KMS-11 (cell line): ENCODE results near the gene MAN2B2.

Experiments
- H2AFZ ChIP-seq: fragments of 200-600 bp; sonication (generic); 2 replicates; pipeline ENCODE4 v1.6.1; 2016; ENCODE audit warnings: antibody characterized with exemption, mixed run types, low read depth
- H3K27ac ChIP-seq: fragments of 200-600 bp; sonication (generic); 2 replicates; pipeline ENCODE4 v1.6.1; 2016; ENCODE audit warnings: mild to moderate bottlenecking, mixed run types
- H3K27me3 ChIP-seq: fragments of 200-600 bp; sonication (generic); 2 replicates; pipeline ENCODE4 v1.6.1; 2017; ENCODE audit warnings: mild to moderate bottlenecking, low read depth, mixed run types, moderate library complexity; ENCODE audit not compliant: insufficient read depth
- H3K36me3 ChIP-seq: fragments of 200-600 bp; sonication (generic); 2 replicates; pipeline ENCODE4 v1.6.1; 2017; ENCODE audit warnings: mild to moderate bottlenecking, mixed run types; ENCODE audit not compliant: insufficient read depth
- H3K4me1 ChIP-seq: fragments of 200-600 bp; sonication (generic); 2 replicates; pipeline ENCODE4 v1.6.1; 2016; ENCODE audit warnings: mild to moderate bottlenecking, low read depth, mixed run types; ENCODE audit not compliant: poor library complexity, severe bottlenecking
- H3K4me2 ChIP-seq: fragments of 200-600 bp; sonication (generic); 2 replicates; pipeline ENCODE4 v1.7.0; 2016; ENCODE audit warnings: mild to moderate bottlenecking, mixed run types
- H3K4me3 ChIP-seq: fragments of 200-600 bp; sonication (generic); IDR thresholded peaks from 2 replicates; pipeline ENCODE4 v1.6.1; 2017; ENCODE audit warnings: low read depth, low read length, mixed read lengths; ENCODE audit not compliant: insufficient read depth
- H3K79me2 ChIP-seq: fragments of 200-600 bp; sonication (generic); 2 replicates; pipeline ENCODE4 v1.6.1; 2016; ENCODE audit warnings: low read depth, mixed run types; ENCODE audit not compliant: insufficient read depth
- H3K9ac ChIP-seq: fragments of 200-600 bp; sonication (generic); 2 replicates; pipeline ENCODE4 v1.6.1; 2016; ENCODE audit warnings: mild to moderate bottlenecking, mixed run types
- H4K20me1 ChIP-seq: fragments of 200-600 bp; sonication (generic); 2 replicates; pipeline ENCODE4 v1.6.1; 2016; ENCODE audit warnings: mild to moderate bottlenecking, mixed run types; ENCODE audit not compliant: insufficient read depth
- CTCF ChIP-seq: fragments of 200-600 bp; sonication (generic); conservative IDR thresholded peaks from 2 replicates; pipeline ENCODE4 v1.6.1; 2017; ENCODE audit warnings: low read depth, mild to moderate bottlenecking, antibody characterized with exemption, low read length, moderate library complexity, mixed read lengths

The MAN2B2 gene

GRCh38 chr4:6538575-6538974, 36.4 kb upstream of the MAN2B2 start:
- Histone ChIP-seq H3K4me1 (no peaks in the 10 kb centered on the region), H4K20me1 (no peaks in the 10 kb centered on the region), H3K27ac (no peak overlapping the region), H3K9ac (no peak overlapping the region), H2AFZ (no peak overlapping the region), H3K36me3 (no peaks in the 10 kb centered on the region), H3K79me2 (no peaks in the 10 kb centered on the region), H3K4me3 (no peak overlapping the region), H3K27me3 (peaks cover 11% of the 10 kb centered on the region; the same call in 1 of the 2 replicates), H3K4me2 (no peak overlapping the region)
- TF ChIP-seq CTCF: no peak

DNA sequence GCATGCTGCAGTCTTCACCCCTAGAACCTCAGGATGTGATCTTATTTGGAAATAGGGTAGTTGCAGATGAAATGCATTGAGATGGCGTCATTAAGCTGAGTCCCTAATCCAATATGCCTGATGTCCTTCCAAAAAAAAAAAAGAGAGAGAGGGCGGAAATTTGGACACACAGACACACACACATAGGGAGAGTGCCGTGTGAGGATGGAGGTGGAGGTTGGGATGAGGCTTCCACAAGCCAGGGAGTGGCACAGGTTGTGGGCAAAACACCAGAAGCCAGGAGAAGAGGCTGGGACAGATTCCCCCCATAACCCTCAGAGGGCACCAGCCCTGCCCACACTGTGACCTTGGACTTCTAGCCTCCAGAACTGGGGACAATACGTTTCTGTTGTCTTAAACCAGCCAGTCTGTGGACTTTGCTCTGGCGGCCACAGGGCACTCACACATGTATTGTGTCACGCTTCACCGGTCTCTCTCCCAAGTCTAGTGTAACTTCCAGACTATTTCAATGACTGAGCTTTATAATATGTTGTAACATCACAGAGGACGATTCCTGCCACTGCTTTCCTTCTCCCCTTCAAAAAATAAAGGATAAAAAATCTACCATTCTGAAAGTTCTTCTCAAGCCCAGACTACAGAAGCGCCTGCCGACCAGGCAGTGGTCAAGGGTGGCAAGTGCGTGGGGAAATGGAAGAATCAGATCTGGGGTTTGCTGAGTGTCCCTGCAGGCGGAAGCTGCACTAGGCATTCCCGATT, 35.8 kb upstream of the MAN2B2 start:
- Histone ChIP-seq H4K20me1 (no peaks in the 10 kb centered on the region), H3K4me2 (no peak overlapping the region), H3K4me3 (no peak overlapping the region), H2AFZ (no peak overlapping the region), H3K4me1 (no peaks in the 10 kb centered on the region), H3K79me2 (no peaks in the 10 kb centered on the region), H3K36me3 (no peaks in the 10 kb centered on the region), H3K9ac (no peak overlapping the region), H3K27me3 (peaks cover 13% of the 10 kb centered on the region; the same call in 1 of the 2 replicates), H3K27ac (no peak overlapping the region)
- no peak for TF ChIP-seq CTCF

DNA sequence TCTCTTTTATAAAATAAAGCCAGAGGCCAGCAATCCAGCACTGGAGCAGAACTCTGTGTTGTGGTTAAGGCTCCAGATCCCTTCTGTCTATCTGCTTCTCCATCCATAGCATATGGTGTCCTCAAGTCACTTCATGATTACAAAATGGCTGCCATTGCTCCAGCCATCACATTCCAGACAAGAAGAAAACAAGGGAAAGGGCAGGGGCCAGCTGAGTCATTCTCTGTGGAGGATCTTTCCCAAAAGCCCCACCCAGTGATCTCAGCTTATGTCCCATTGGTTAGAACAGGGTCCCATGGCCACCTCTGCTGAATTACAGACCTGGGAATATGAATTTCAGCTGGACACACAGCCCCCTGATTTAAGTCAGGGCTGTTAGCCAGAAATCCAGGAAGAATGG, 34.1 kb upstream of the MAN2B2 start:
- H2AFZ ChIP-seq: no peak overlapping the region
- no peak for TF ChIP-seq CTCF
- H3K4me2 ChIP-seq: no peak overlapping the region
- H3K36me3 ChIP-seq: no peaks in the 10 kb centered on the region
- H3K4me1 ChIP-seq: no peaks in the 10 kb centered on the region
- no peak overlapping the region for H3K9ac ChIP-seq
- no peak overlapping the region for H3K4me3 ChIP-seq
- no peaks in the 10 kb centered on the region for H3K79me2 ChIP-seq
- H3K27me3 ChIP-seq: peaks cover 10% of the 10 kb centered on the region; the same call in 1 of the 2 replicates
- H4K20me1 ChIP-seq: no peaks in the 10 kb centered on the region
- H3K27ac ChIP-seq: no peak overlapping the region

GRCh38 chr4:6541789-6542188, 33.2 kb upstream of the MAN2B2 start:
- Histone ChIP-seq H3K9ac (no peak overlapping the region), H3K4me1 (no peaks in the 10 kb centered on the region), H2AFZ (no peak overlapping the region), H3K36me3 (no peaks in the 10 kb centered on the region), H4K20me1 (no peaks in the 10 kb centered on the region), H3K27me3 (peaks cover 4% of the 10 kb centered on the region; the same call in 1 of the 2 replicates), H3K79me2 (no peaks in the 10 kb centered on the region), H3K27ac (no peak overlapping the region), H3K4me3 (no peak overlapping the region), H3K4me2 (no peak overlapping the region)
- TF ChIP-seq CTCF: no peak
